Thyroid gland (tissue), 4 donors: ENCODE data around the gene OR2AT4.

ENCODE experiments used
- CTCF ChIP-seq, 6 experiments: fragments of 200-600 bp in 3 of 6; fragments of 450-650 bp in 3 of 6; sonication (generic) in 3 of 6; IDR thresholded peaks; one replicate each; pipeline ENCODE4 v1.5.1; 2016 to 2019; ENCODE audit warnings: antibody characterized with exemption in 6 of 6, mild to moderate bottlenecking in 2 of 6, inconsistent platforms in 1 of 6, moderate library complexity in 1 of 6
- POLR2A ChIP-seq, 2 donors: fragments of 450-650 bp; IDR thresholded peaks; one replicate each; pipeline ENCODE4 v1.6.1; 2017; ENCODE audit warnings: antibody characterized with exemption in 2 of 2, mild to moderate bottlenecking in 2 of 2, moderate library complexity in 1 of 2

- TF ChIP-seq CTCF (IDR thresholded peaks at IDR 0.05) (no peak), POLR2A (IDR thresholded peaks at IDR 0.05) (no peak)
Measured at GRCh38 chr11:75145196-75145971, 48.7 kb upstream of the OR2AT4 start.
